Duodenal mucosa (tissue), 2 donors: ENCODE data around the gene SCAANT1.

Experiments used
- H3K27ac ChIP-seq: one replicate; pipeline ENCODE4 v1.7.0; 2013; ENCODE audit warnings: low read depth, low read length
- H3K27me3 ChIP-seq, 2 donors: one replicate each; pipeline ENCODE4 v1.7.0; 2013; ENCODE audit warnings: low read length in 2 of 2, control low read depth in 1 of 2; ENCODE audit not compliant: insufficient read depth in 2 of 2, control insufficient read depth in 1 of 2
- H3K36me3 ChIP-seq, 2 donors: one replicate each; pipeline ENCODE4 v1.7.0; 2013; ENCODE audit warnings: low read length in 2 of 2, control low read depth in 1 of 2; ENCODE audit not compliant: insufficient read depth in 2 of 2, control insufficient read depth in 1 of 2
- H3K4me1 ChIP-seq, 2 donors: one replicate each; pipeline ENCODE4 v1.7.0; 2013; ENCODE audit warnings: low read length in 2 of 2, control low read depth in 1 of 2; ENCODE audit not compliant: insufficient read depth in 2 of 2, control insufficient read depth in 1 of 2
- H3K4me3 ChIP-seq, 2 donors: one replicate each; pipeline ENCODE4 v1.7.0; 2013; ENCODE audit warnings: low read length in 2 of 2, low read depth in 1 of 2
- H3K9ac ChIP-seq, 2 donors: one replicate each; pipeline ENCODE4 v1.7.0; 2013; ENCODE audit warnings: low read length in 2 of 2, low read depth in 1 of 2
- H3K9me3 ChIP-seq, 2 donors: one replicate each; pipeline ENCODE4 v1.7.0; 2013; ENCODE audit warnings: low read length in 2 of 2, control low read depth in 1 of 2; ENCODE audit not compliant: control insufficient read depth in 1 of 2

Gene SCAANT1

GRCh38 chr3:63918321-63918720 is 6.1 kb upstream of the SCAANT1 start:
- H3K27me3 ChIP-seq: no peaks in the 10 kb centered on the region
- no peaks in the 10 kb centered on the region for H3K9me3 ChIP-seq
- H3K4me1 ChIP-seq: peaks cover 13 to 14% of the 10 kb centered on the region in 2 donors
- no peak overlapping the region for H3K4me3 ChIP-seq
- H3K36me3 ChIP-seq: peaks cover 16 to 47% of the 10 kb centered on the region in 2 donors
- no peak overlapping the region for H3K27ac ChIP-seq
- H3K9ac ChIP-seq: no peak overlapping the region

- no peak overlapping the region for H3K27ac ChIP-seq
- H3K4me3 ChIP-seq: peak overlapping the region; percentile 69 to 86
- H3K9me3 ChIP-seq: no peaks in the 10 kb centered on the region
- H3K4me1 ChIP-seq: peaks cover 24 to 25% of the 10 kb centered on the region in 2 donors
- H3K27me3 ChIP-seq: no peaks in the 10 kb centered on the region
- H3K9ac ChIP-seq: no peak overlapping the region
- peaks cover 16 to 36% of the 10 kb centered on the region in 2 donors for H3K36me3 ChIP-seq
These were observed 2.1 kb upstream of the SCAANT1 start for GRCh38 chr3:63914312-63914711.

- Histone ChIP-seq H3K4me3 (peak overlapping the region; percentile 69 to 86), H3K27me3 (no peaks in the 10 kb centered on the region)
These were observed 795 bp upstream of the SCAANT1 start for GRCh38 chr3:63912768-63913588.

GRCh38 chr3:63911509-63911872 is 692 bp downstream of the SCAANT1 start:
- Histone ChIP-seq H3K4me1 (peaks cover 24 to 25% of the 10 kb centered on the region in 2 donors), H3K4me3 (peak overlapping the region; percentile 85 to 88), H3K36me3 (peaks cover 8 to 13% of the 10 kb centered on the region in 2 donors), H3K27ac (peak overlapping the region; percentile 92), H3K27me3 (no peaks in the 10 kb centered on the region), H3K9ac (peak overlapping the region; percentile 75 to 88), H3K9me3 (no peaks in the 10 kb centered on the region)

More at GRCh38 chr3:63912768-63913588, 795 bp upstream of the SCAANT1 start:
- H3K9me3 ChIP-seq: no peaks in the 10 kb centered on the region
- peaks cover 15 to 27% of the 10 kb centered on the region in 2 donors for H3K36me3 ChIP-seq
- peak overlapping the region; percentile 66 to 83 for H3K9ac ChIP-seq
- peak overlapping the region; percentile 92 for H3K27ac ChIP-seq
- H3K4me1 ChIP-seq: peaks cover 24 to 25% of the 10 kb centered on the region in 2 donors

- H3K9ac ChIP-seq: peak overlapping the region; percentile 75 to 88
- no peak overlapping the region for H3K27ac ChIP-seq
- peaks cover 24 to 25% of the 10 kb centered on the region in 2 donors for H3K4me1 ChIP-seq
- no peaks in the 10 kb centered on the region for H3K9me3 ChIP-seq
- peaks cover 8 to 12% of the 10 kb centered on the region in 2 donors for H3K36me3 ChIP-seq
- H3K4me3 ChIP-seq: peak overlapping the region; percentile 85 to 88
- H3K27me3 ChIP-seq: no peaks in the 10 kb centered on the region
These were observed 1.3 kb downstream of the SCAANT1 start for GRCh38 chr3:63910891-63911290.

GRCh38 chr3:63910001-63910400 is 2.2 kb downstream of the SCAANT1 start:
- Histone ChIP-seq H3K36me3 (peaks cover 5 to 7% of the 10 kb centered on the region in 2 donors), H3K27me3 (no peaks in the 10 kb centered on the region), H3K27ac (no peak overlapping the region), H3K9me3 (no peaks in the 10 kb centered on the region), H3K4me1 (peaks cover 24 to 25% of the 10 kb centered on the region in 2 donors), H3K4me3 (no peak overlapping the region), H3K9ac (no peak overlapping the region)

- Histone ChIP-seq H3K27me3 (no peaks in the 10 kb centered on the region), H3K36me3 (peaks cover 5 to 7% of the 10 kb centered on the region in 2 donors), H3K9ac (no peak overlapping the region), H3K4me1 (peaks cover 22 to 23% of the 10 kb centered on the region in 2 donors), H3K27ac (no peak overlapping the region), H3K4me3 (no peak overlapping the region), H3K9me3 (no peaks in the 10 kb centered on the region)
These were observed 2.8 kb downstream of the SCAANT1 start for GRCh38 chr3:63909431-63909830.

GRCh38 chr3:63908776-63909175 is 3.4 kb downstream of the SCAANT1 start:
- Histone ChIP-seq H3K4me1 (peaks cover 15 to 16% of the 10 kb centered on the region in 2 donors), H3K4me3 (no peak overlapping the region), H3K9me3 (no peaks in the 10 kb centered on the region), H3K9ac (no peak overlapping the region), H3K36me3 (peaks cover 5 to 7% of the 10 kb centered on the region in 2 donors), H3K27me3 (no peaks in the 10 kb centered on the region), H3K27ac (no peak overlapping the region)

GRCh38 chr3:63908081-63908736 is 4.0 kb downstream of the SCAANT1 start:
- no peaks in the 10 kb centered on the region for H3K9me3 ChIP-seq
- H3K9ac ChIP-seq: no peak overlapping the region
- no peak overlapping the region for H3K4me3 ChIP-seq
- H3K36me3 ChIP-seq: peaks cover 5 to 7% of the 10 kb centered on the region in 2 donors
- H3K27ac ChIP-seq: no peak overlapping the region
- H3K4me1 ChIP-seq: peaks cover 10 to 11% of the 10 kb centered on the region in 2 donors
- no peaks in the 10 kb centered on the region for H3K27me3 ChIP-seq
